Lower lobe of right lung (tissue), 2 donors: ENCODE results near the gene CACNA1A. TPM values are rescaled to one million over a fixed set of nuclear protein-coding genes. Genes with fewer than 3 reads are reported as not detected.

Experiments used
- ATAC-seq, 2 donors: fragments of 200-7000 bp; cut with Tn5 transposase; one replicate each; pipeline ENCODE4 v1.9.1; 2020 to 2022; ENCODE audit warnings: mild to moderate bottlenecking in 2 of 2, moderate library complexity in 2 of 2
- DNase-seq: peaks from one replicate; pipeline ENCODE4 v3.0.0-alpha.2; 2020
- H3K27ac ChIP-seq: fragments of 200-600 bp; one replicate; pipeline ENCODE4 v1.8.0; 2022
- H3K27me3 ChIP-seq: fragments of 200-600 bp; one replicate; pipeline ENCODE4 v1.8.0; 2022; ENCODE audit warnings: low read depth
- H3K36me3 ChIP-seq: fragments of 200-600 bp; one replicate; pipeline ENCODE4 v1.8.0; 2022; ENCODE audit warnings: mild to moderate bottlenecking
- H3K4me1 ChIP-seq: fragments of 200-600 bp; one replicate; pipeline ENCODE4 v1.8.0; 2022
- H3K4me3 ChIP-seq: fragments of 200-600 bp; one replicate; pipeline ENCODE4 v1.8.0; 2022; ENCODE audit warnings: mild to moderate bottlenecking
- H3K9me3 ChIP-seq: fragments of 200-600 bp; one replicate; pipeline ENCODE4 v1.8.0; 2022
- intact Hi-C: fragments of 100-400 bp; cut with DNase I; formaldehyde crosslinking; loops from one replicate; pipeline ENCODE4 v1.11.0; 2022
- total RNA-seq: library from RNA; stranded (reverse); fragmentation: NEBNext Ultra II Directional; extraction: Animal tissue kit (Norgen Biotek cat#: 25700); gene quantifications from one replicate; pipeline ENCODE4 v1.2.1, GENCODE V29; 2021
- TF ChIP-seq, protein P1 (sequence below): fragments of 200-600 bp; IDR thresholded peaks from one replicate; pipeline ENCODE4 v1.8.0; 2022; ENCODE audit warnings: antibody characterized with exemption, mild to moderate bottlenecking
- donor health status: DM: no; HTN: yes; CAD: no; lungs with severe emphysema.

Gene CACNA1A
- total RNA-seq, 1 donor from 2014 or later, result 0.71 TPM

DNA sequence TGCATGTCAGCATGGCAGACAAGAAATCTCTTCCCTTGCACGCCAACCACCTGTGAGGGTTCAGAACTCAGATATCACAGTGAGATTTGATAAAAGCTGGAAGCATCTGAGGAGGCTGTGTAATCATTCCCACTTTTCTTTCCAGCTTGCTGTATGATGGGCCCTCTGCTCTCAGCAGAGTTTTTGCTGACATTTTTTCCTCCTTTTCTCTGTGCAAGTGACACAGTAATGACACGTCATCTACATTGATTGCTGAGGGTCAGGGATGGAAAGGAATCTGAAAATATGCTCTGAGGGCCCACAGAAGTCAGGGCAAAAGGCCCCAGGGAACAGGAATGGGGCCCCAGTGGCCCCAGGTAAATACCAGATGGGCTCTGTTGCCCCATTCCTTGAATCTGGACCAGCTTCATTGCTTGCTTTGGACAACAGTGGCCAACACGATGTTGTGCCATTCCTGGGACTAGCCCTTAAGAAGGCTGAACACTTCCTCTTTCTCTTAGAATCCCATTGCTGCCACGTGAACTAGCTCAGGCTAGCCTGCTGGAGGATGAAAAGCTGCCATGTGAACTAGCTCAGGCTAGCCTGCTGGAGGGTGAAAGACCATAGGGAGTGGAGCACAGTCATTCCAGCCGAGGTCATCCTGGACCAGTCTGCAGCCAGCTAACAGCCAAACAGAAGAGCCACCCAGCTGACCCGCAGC lies 68.2 kb downstream of the CACNA1A start:
- Histone ChIP-seq H3K4me1 (no peaks in the 10 kb centered on the region), H3K4me3 (no peak overlapping the region), H3K27me3 (peaks cover 3% of the 10 kb centered on the region), H3K36me3 (no peaks in the 10 kb centered on the region), H3K27ac (no peak overlapping the region), H3K9me3 (no peaks in the 10 kb centered on the region)
- DNase-seq, result no peak
- intact Hi-C loops, result no loop called here
- no peak for ATAC-seq
- TF ChIP-seq, protein P1, sequence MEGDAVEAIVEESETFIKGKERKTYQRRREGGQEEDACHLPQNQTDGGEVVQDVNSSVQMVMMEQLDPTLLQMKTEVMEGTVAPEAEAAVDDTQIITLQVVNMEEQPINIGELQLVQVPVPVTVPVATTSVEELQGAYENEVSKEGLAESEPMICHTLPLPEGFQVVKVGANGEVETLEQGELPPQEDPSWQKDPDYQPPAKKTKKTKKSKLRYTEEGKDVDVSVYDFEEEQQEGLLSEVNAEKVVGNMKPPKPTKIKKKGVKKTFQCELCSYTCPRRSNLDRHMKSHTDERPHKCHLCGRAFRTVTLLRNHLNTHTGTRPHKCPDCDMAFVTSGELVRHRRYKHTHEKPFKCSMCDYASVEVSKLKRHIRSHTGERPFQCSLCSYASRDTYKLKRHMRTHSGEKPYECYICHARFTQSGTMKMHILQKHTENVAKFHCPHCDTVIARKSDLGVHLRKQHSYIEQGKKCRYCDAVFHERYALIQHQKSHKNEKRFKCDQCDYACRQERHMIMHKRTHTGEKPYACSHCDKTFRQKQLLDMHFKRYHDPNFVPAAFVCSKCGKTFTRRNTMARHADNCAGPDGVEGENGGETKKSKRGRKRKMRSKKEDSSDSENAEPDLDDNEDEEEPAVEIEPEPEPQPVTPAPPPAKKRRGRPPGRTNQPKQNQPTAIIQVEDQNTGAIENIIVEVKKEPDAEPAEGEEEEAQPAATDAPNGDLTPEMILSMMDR, result no peak

DNA sequence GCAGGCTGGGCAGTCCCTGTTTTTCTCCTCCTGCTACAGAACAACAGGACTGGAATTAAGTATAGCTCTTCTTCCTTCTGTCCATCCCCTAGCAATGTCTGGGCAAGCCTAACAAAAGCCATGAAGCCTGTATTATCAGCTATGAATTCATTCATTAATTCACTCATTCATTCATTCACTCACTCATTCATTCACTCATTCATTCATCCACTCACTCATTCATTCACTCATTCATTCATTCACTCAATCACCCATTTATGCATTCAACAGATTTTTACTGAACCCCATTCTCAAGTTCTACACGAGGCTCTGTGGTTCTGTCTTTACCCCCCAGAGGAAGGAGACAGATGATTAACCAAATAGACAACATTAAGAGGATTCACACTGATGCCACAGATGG lies 69.9 kb downstream of the CACNA1A start:
- ATAC-seq, result no peak
- Histone ChIP-seq H3K4me3 (no peak overlapping the region), H3K27me3 (peaks cover 3% of the 10 kb centered on the region), H3K4me1 (no peaks in the 10 kb centered on the region), H3K27ac (no peak overlapping the region), H3K9me3 (no peaks in the 10 kb centered on the region), H3K36me3 (no peaks in the 10 kb centered on the region)
- intact Hi-C loops, result no loop called here
- TF ChIP-seq, protein P1, result no peak
- no peak for DNase-seq

DNA sequence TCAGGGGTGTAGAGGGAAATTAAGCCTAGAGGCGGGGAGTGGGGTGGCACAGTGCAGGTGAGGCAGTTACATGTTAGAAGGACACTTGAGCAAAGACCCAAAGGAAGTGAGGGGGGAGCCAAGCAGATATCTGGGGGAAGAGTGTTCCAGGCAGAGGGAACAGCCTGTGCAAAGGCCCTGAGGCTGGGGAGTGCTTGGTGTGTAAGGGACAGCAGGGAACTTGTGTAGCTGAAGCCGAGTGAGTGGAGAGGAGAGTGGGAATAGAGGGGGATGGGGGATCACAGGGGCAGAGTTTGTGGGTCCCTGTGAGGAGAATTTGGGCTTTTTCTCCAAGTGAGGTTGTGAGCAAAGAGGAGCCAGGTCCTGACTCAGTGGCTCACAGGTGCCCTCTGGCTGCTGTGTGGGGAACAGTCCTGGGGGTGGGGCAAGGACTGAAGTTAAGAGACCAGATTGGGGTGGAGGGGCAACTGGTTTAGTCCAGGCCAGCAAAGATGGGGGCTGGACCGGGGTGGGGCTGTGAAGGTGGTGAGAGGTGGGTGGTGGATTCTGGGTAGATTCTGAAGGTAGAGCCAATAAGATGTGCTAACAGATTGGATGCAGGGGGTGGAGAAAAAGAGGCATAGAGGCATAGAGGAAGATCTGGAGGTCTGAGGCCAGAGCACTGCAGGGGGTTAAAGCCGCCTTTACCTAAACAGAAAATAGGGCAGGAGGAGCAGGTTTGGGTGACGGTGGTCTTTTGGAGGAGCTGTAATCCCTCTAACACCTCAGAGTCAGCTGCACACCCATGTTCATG lies 75.3 kb downstream of the CACNA1A start:
- no peaks in the 10 kb centered on the region for H3K9me3 ChIP-seq
- H3K27ac ChIP-seq, result no peak overlapping the region
- no peaks in the 10 kb centered on the region for H3K4me1 ChIP-seq
- H3K4me3 ChIP-seq, result no peak overlapping the region
- no peaks in the 10 kb centered on the region for H3K36me3 ChIP-seq
- intact Hi-C loops, result no loop called here
- no peaks in the 10 kb centered on the region for H3K27me3 ChIP-seq
- DNase-seq (peak; percentile 48), ATAC-seq (peak; percentile 56 to 70)
- TF ChIP-seq, protein P1, result peak; percentile 55

DNA sequence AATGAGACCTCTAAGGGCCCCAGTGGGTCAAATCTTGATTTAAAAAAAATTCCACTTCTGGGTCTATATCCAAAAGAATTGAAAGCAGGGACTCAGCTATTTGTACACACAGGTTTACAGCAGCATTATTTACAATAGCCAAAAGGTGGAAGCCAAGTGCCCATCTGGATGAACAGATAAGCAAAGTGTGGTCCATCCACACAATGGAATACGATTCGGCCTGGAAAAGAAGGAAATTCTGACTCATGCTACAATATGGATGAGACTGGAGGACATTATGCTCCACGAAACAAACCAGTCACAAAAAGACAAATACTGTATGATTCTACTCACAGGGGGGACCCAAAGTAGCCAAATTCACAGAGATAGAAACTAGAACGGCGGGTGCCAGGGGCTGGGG lies 76.7 kb downstream of the CACNA1A start:
- H3K36me3 ChIP-seq, result no peaks in the 10 kb centered on the region
- H3K27me3 ChIP-seq, result no peaks in the 10 kb centered on the region
- H3K27ac ChIP-seq, result no peak overlapping the region
- no peaks in the 10 kb centered on the region for H3K9me3 ChIP-seq
- TF ChIP-seq, protein P1, result no peak
- H3K4me1 ChIP-seq, result no peaks in the 10 kb centered on the region
- no peak for DNase-seq
- intact Hi-C loops, result no loop called here
- no peak for ATAC-seq
- no peak overlapping the region for H3K4me3 ChIP-seq

DNA sequence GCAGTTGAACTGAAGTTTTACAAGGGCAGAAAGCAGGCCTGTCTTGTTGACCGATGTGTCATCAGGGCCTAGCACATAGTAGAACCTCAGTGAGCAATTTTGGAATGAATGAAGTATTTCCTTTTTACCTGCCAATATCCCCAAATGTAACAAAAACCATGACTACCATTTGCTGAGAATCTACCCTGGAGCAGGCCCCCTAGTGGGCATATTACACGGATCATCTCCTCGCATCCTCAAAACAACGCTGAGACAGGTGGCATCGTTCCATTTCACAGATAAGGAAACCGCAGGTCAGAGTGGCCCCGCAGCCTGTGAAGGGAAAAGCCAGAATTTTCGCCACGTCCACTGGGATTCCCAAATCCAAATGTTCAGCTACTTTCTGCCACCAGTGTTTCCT lies 77.9 kb downstream of the CACNA1A start:
- Histone ChIP-seq H3K4me1 (no peaks in the 10 kb centered on the region), H3K27me3 (no peaks in the 10 kb centered on the region), H3K4me3 (no peak overlapping the region), H3K27ac (no peak overlapping the region), H3K36me3 (no peaks in the 10 kb centered on the region), H3K9me3 (no peaks in the 10 kb centered on the region)
- intact Hi-C loops, result no loop called here
- ATAC-seq (no peak), DNase-seq (no peak)
- TF ChIP-seq, protein P1, result peak; percentile 33
